H9 (cell line): ENCODE measurements around the gene PMCH. TPM values are rescaled to one million over a fixed set of nuclear protein-coding genes. Genes with fewer than 3 reads are reported as not detected.

Source experiments
- DNase-seq: peaks from one replicate; pipeline ENCODE4 v3.0.0-alpha.2; 2017
- H2AFZ ChIP-seq: one replicate; pipeline ENCODE4 v1.6.1; 2013; ENCODE audit warnings: mild to moderate bottlenecking, low read length, control low read depth, moderate library complexity
- H2AK5ac ChIP-seq: 2 replicates; pipeline ENCODE4 v1.6.1; 2013; ENCODE audit warnings: low read length, control low read depth, mixed read lengths; ENCODE audit not compliant: insufficient read length
- H2BK120ac ChIP-seq: one replicate; pipeline ENCODE4 v1.6.1; 2013; ENCODE audit warnings: low read depth, mild to moderate bottlenecking, low read length, control low read depth, inconsistent platforms; ENCODE audit not compliant: poor library complexity, severe bottlenecking
- H2BK12ac ChIP-seq: 2 replicates; pipeline ENCODE4 v1.6.1; 2013; ENCODE audit warnings: low read length, control low read depth, mixed read lengths, low read depth; ENCODE audit not compliant: insufficient read length
- H2BK15ac ChIP-seq: 2 replicates; pipeline ENCODE4 v1.6.1; 2013; ENCODE audit warnings: low read depth, low read length, control low read depth
- H2BK20ac ChIP-seq: one replicate; pipeline ENCODE4 v1.6.1; 2013; ENCODE audit warnings: low read depth, mild to moderate bottlenecking, low read length, control low read depth, inconsistent platforms; ENCODE audit not compliant: poor library complexity, severe bottlenecking
- H2BK5ac ChIP-seq: 2 replicates; pipeline ENCODE4 v1.6.1; 2013; ENCODE audit warnings: low read length, control low read depth, mixed read lengths; ENCODE audit not compliant: insufficient read length
- H3K14ac ChIP-seq: 2 replicates; pipeline ENCODE4 v1.6.1; 2013; ENCODE audit warnings: low read length, control low read depth; ENCODE audit not compliant: insufficient read depth
- H3K18ac ChIP-seq: 2 replicates; pipeline ENCODE4 v1.6.1; 2013; ENCODE audit warnings: low read depth, mild to moderate bottlenecking, mixed read lengths, low read length, control low read depth; ENCODE audit not compliant: insufficient read length
- H3K23ac ChIP-seq: 2 replicates; pipeline ENCODE4 v1.6.1; 2013; ENCODE audit warnings: low read length, control low read depth, mixed read lengths, low read depth; ENCODE audit not compliant: insufficient read length
- H3K23me2 ChIP-seq: 2 replicates; pipeline ENCODE4 v1.6.1; 2013; ENCODE audit warnings: low read depth, mild to moderate bottlenecking, mixed read lengths, low read length, control low read depth; ENCODE audit not compliant: insufficient read length, poor library complexity, severe bottlenecking
- H3K27ac ChIP-seq: 2 replicates; pipeline ENCODE4 v1.5.1; 2013; ENCODE audit warnings: low read length, control low read depth, mixed read lengths, low read depth; ENCODE audit not compliant: insufficient read length
- H3K27me3 ChIP-seq: 2 replicates; pipeline ENCODE4 v1.6.1; 2013; ENCODE audit warnings: low read length, control low read depth, inconsistent platforms; ENCODE audit not compliant: insufficient read depth
- H3K4ac ChIP-seq: 2 replicates; pipeline ENCODE4 v1.6.1; 2013; ENCODE audit warnings: low read depth, mild to moderate bottlenecking, control low read depth, inconsistent platforms, low read length, moderate library complexity
- H3K4me1 ChIP-seq: 2 replicates; pipeline ENCODE4 v1.6.1; 2013; ENCODE audit warnings: low read length, control low read depth, inconsistent platforms; ENCODE audit not compliant: insufficient read depth
- H3K4me2 ChIP-seq: 2 replicates; pipeline ENCODE4 v1.6.1; 2013; ENCODE audit warnings: low read length, control low read depth, mixed read lengths; ENCODE audit not compliant: insufficient read length, insufficient read depth
- H3K56ac ChIP-seq: 2 replicates; pipeline ENCODE4 v1.6.1; 2013; ENCODE audit warnings: low read depth, mild to moderate bottlenecking, mixed read lengths, low read length, control low read depth; ENCODE audit not compliant: insufficient read length
- H3K79me1 ChIP-seq: 2 replicates; pipeline ENCODE4 v1.6.1; 2013; ENCODE audit warnings: low read depth, mild to moderate bottlenecking, moderate library complexity, low read length, control low read depth, inconsistent platforms; ENCODE audit not compliant: insufficient read depth, poor library complexity, severe bottlenecking
- H3K79me2 ChIP-seq: 2 replicates; pipeline ENCODE4 v1.6.1; 2013; ENCODE audit warnings: low read length, control low read depth, inconsistent platforms; ENCODE audit not compliant: insufficient read depth
- H3K9ac ChIP-seq: 2 replicates; pipeline ENCODE4 v1.6.1; 2013; ENCODE audit warnings: low read length, control low read depth, mixed read lengths; ENCODE audit not compliant: insufficient read length; ENCODE audit errors: extremely low read depth
- H3K9me3 ChIP-seq: one replicate; pipeline ENCODE4 v1.6.1; 2013; ENCODE audit warnings: low read depth, low read length, inconsistent platforms; ENCODE audit not compliant: control insufficient read depth
- H3T11ph ChIP-seq: one replicate; pipeline ENCODE4 v1.6.1; 2013; ENCODE audit warnings: mild to moderate bottlenecking, low read length, control low read depth, inconsistent platforms
- H4K20me1 ChIP-seq: one replicate; pipeline ENCODE4 v1.6.1; 2013; ENCODE audit not compliant: control insufficient read depth, insufficient read length, insufficient read depth
- H4K5ac ChIP-seq: 2 replicates; pipeline ENCODE4 v1.6.1; 2013; ENCODE audit warnings: low read depth, mild to moderate bottlenecking, mixed read lengths, low read length, control low read depth; ENCODE audit not compliant: insufficient read length
- H4K8ac ChIP-seq: replicated peaks from 2 replicates; pipeline ENCODE4 v1.6.1; 2013; ENCODE audit warnings: low read length, control low read depth, mixed read lengths, low read depth; ENCODE audit not compliant: insufficient read length
- H4K91ac ChIP-seq: 2 replicates; pipeline ENCODE4 v1.6.1; 2013; ENCODE audit warnings: low read depth, mild to moderate bottlenecking, moderate library complexity, mixed read lengths, low read length, control low read depth; ENCODE audit not compliant: insufficient read length
- H3K27ac Mint-ChIP-seq, 3 experiments: 2 replicates in 2 of 3; 3 replicates in 1 of 3; pipeline ENCODE4 v1.8.0; 2020 to 2021; ENCODE audit warnings: mixed read lengths in 3 of 3, mild to moderate bottlenecking in 1 of 3, moderate library complexity in 1 of 3
- H3K27me3 Mint-ChIP-seq: 2 replicates; pipeline ENCODE4 v1.8.0; 2021; ENCODE audit warnings: low read depth, mild to moderate bottlenecking, moderate library complexity, mixed read lengths
- H3K36me3 Mint-ChIP-seq, 3 experiments: 2 replicates in 2 of 3; 3 replicates in 1 of 3; pipeline ENCODE4 v1.8.0; 2020 to 2021; ENCODE audit warnings: low read depth in 3 of 3, mixed read lengths in 3 of 3; ENCODE audit not compliant: insufficient read depth in 1 of 3
- H3K4me1 Mint-ChIP-seq, 2 experiments: 2 replicates each; pipeline ENCODE4 v1.8.0; 2020; ENCODE audit warnings: mixed read lengths in 2 of 2
- H3K4me3 Mint-ChIP-seq, 2 experiments: 2 replicates in 1 of 2; 3 replicates in 1 of 2; pipeline ENCODE4 v1.8.0; 2020 to 2021; ENCODE audit warnings: mild to moderate bottlenecking in 2 of 2, mixed read lengths in 2 of 2, moderate library complexity in 1 of 2
- H3K9me3 Mint-ChIP-seq, 2 experiments: 2 replicates in 1 of 2; 3 replicates in 1 of 2; pipeline ENCODE4 v1.8.0; 2020; ENCODE audit warnings: mild to moderate bottlenecking in 2 of 2, mixed read lengths in 2 of 2, moderate library complexity in 1 of 2
- CTCF ChIP-seq: fragments of 200-600 bp; sonication (generic); conservative IDR thresholded peaks from 3 replicates; pipeline ENCODE4 v1.8.0; 2021; ENCODE audit warnings: antibody characterized with exemption, mild to moderate bottlenecking
- WGBS: extraction: QIAGEN DNeasy Blood & Tissue Kit; methylation state at CpG from one replicate; pipeline ENCODE4 v1.1.7; 2013; ENCODE audit warnings: missing lambda C conversion rate, low lambda C conversion rate, mixed read lengths; ENCODE audit not compliant: insufficient read length; ENCODE audit errors: extremely low coverage; 5-methylcytosine and 5-hydroxymethylcytosine counted together
- total RNA-seq: library from RNA; stranded (reverse); gene quantifications from 2 replicates; pipeline ENCODE4 v1.2.1, GENCODE V29; 2021

The PMCH gene
- total RNA-seq, 1 experiment from 2014 or later: not detected

DNA sequence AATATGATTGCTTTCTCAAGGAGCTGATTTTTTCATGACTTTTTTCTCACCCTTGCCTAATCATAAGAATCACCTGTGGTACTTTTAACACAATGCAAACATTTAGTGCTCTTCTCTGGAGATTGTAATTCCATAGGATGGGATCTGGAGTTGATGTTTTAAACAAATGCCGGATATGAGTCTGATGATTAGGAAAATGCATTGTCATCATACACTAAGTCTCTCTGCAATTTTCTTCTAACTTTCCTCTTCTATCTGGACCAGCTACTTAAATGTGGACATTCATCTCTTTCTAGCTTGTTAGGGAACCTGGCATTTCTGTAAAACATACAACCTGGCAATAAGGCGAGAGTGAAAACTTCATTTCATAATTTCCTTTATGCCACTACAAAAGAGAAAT, 23.5 kb downstream of the PMCH start:
- Histone ChIP-seq H3K23ac (no peak overlapping the region), H3K14ac (no peak overlapping the region), H3K4me1 (no peaks in the 10 kb centered on the region), H4K5ac (no peak overlapping the region), H3K4ac (no peak overlapping the region), H3T11ph (no peak overlapping the region), H3K23me2 (no peaks in the 10 kb centered on the region), H4K20me1 (no peaks in the 10 kb centered on the region), H2BK5ac (no peak overlapping the region), H3K79me1 (no peaks in the 10 kb centered on the region), H2AK5ac (no peak overlapping the region), H2BK15ac (no peak overlapping the region), H3K4me2 (no peak overlapping the region), H3K18ac (no peak overlapping the region), H3K9ac (no peak overlapping the region), H3K56ac (no peak overlapping the region), H4K8ac (no peak overlapping the region), H2BK12ac (no peak overlapping the region), H4K91ac (no peak overlapping the region), H3K9me3 (no peaks in the 10 kb centered on the region), H3K27ac (no peak overlapping the region), H2AFZ (no peak overlapping the region), H3K27me3 (no peaks in the 10 kb centered on the region), H3K79me2 (no peaks in the 10 kb centered on the region), H2BK120ac (no peak overlapping the region), H2BK20ac (no peak overlapping the region)
- no peak for TF ChIP-seq CTCF
- DNase-seq: no peak
- H3K27me3 Mint-ChIP-seq: no peaks in the 10 kb centered on the region; the same call in 1 of the 2 replicates
- H3K9me3 Mint-ChIP-seq: no peaks in the 10 kb centered on the region
- no CpG with 5 or more reads among the region's 2 CpGs for WGBS
- H3K4me3 Mint-ChIP-seq: no peak overlapping the region
- no peaks in the 10 kb centered on the region for H3K4me1 Mint-ChIP-seq
- H3K27ac Mint-ChIP-seq: no peak overlapping the region
- H3K36me3 Mint-ChIP-seq: peaks cover 3 to 4% (median 4%) of the 10 kb centered on the region in 3 experiments; a peak in 4 of 7 replicates
